ENCODE data around the gene HIBADH.

HIBADH gene

DNA sequence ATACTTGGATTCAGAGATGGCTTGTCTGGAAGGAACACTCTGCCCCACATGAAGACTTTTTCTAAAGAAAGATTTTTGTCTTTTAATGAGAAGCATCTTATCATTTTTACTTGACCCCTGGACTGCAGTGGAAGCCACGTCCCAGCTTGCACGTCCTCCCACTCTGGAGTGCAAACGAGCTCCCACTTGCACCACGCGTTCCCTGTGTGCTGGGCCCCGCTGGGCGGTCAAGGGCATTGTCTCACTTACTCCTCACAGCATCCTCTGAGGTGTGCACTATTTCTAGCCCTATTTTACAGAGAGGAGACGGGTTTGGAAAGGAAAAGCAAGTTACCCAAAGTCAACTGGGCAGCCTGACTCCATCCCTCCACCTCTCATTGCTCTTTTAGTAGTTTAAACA is 175.2 kb downstream of the HIBADH start:
- DNase-seq (ENCODE audit: low spot score): no peak

DNA sequence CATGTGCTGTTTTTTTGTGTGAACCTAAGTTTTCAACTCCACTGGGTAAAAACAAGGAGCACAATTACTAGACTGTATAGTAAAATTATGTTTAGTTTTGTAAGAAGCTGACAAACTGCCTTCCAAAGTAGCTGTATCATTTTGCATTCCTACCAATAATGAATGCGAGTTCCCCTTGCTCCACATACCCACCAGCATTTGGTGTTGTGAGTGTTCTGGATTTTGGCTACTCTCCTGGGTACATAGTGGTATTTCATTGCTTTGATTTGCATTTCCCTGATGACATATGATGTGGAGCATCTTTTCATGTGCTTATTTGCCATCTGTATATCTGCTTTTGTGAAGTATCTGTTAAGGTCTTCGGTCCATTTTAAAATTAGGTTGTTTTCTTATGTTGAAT is 178.2 kb downstream of the HIBADH start:
- no peak for DNase-seq (ENCODE audit: low spot score)

DNA sequence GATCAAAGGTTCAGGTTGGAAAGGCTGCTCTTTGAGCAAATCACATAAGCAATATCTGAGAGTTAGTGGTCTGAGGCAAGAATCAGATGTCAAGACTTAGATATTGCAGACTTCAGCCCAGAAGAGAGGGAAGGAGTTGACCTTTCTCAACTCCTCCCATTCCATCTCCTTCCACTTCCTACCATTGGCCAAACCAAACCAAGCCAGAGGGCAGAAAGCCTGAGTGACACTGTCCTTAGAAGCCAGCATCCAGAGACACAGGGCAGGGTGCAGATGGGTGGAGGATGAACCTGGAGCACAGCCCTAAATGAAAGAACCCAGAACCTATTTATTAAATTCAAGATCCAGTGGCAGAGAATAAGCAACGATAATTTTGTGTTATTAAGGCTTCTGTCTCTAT is 180.5 kb downstream of the HIBADH start:
- no peak for DNase-seq (ENCODE audit: low spot score)

DNA sequence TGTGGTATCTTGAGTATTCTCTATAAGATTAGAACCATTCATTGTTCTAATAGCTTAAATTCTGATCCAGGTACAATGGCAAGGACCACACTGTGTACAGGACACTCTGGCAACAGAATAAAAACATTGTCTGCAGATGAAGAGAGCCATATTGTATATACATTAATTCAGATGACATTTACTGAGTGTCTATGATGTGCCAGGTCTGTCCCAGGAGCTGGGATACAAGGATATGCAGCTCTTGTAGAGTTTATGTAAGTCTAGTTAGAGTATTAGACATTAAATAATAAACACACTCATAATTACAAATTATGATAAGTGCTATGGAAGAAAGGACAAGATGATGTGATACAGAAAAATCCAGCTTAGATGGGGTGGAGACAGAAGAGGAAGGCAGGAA is 184.1 kb downstream of the HIBADH start:
- DNase-seq (ENCODE audit: low spot score): no peak

DNA sequence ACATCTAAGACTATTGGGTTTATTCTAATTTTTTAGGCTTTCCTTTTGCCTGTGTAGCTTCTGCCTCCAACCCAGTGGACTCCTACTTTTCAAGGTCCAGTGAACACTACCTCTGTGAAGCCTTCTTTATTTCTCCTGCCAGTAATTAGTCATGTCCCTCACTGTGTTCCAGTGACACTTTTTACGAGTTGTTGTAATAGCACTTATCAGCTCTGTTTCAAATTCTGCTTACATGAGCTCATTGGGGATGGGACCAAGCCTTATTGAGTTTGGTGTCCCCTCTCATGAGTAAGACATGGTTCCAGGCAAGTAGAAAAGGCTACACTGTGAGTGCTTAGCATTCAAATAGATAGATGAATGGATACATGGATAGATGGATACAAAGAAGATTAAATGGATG is 184.6 kb downstream of the HIBADH start:
- DNase-seq (ENCODE audit: low spot score): no peak

DNA sequence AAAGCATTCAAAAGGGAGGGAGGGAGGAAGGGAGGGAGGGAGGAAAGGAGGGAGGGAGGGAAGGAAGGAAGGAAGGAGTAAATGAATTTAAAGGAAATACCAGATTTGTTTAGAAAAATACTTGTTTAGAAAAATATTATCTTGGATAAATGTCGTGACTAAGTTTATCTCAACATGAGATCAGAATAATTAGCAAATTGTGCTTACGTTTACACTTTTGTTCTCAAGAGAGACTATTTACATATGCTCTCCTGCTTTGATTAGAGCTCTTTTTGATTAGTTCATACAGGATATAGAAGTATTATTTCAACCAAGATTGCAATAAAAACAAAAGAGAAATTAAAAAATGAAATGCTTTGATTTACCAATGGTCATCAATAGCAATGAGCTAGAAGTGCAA is 186.2 kb downstream of the HIBADH start:
- no peak for DNase-seq (ENCODE audit: low spot score)
